ENCODE data around the gene C20orf202. TPM values are rescaled to one million over a fixed set of nuclear protein-coding genes. Genes with fewer than 3 reads are reported as not detected.

The C20orf202 gene
- total RNA-seq, result not detected in 2 replicates

DNA sequence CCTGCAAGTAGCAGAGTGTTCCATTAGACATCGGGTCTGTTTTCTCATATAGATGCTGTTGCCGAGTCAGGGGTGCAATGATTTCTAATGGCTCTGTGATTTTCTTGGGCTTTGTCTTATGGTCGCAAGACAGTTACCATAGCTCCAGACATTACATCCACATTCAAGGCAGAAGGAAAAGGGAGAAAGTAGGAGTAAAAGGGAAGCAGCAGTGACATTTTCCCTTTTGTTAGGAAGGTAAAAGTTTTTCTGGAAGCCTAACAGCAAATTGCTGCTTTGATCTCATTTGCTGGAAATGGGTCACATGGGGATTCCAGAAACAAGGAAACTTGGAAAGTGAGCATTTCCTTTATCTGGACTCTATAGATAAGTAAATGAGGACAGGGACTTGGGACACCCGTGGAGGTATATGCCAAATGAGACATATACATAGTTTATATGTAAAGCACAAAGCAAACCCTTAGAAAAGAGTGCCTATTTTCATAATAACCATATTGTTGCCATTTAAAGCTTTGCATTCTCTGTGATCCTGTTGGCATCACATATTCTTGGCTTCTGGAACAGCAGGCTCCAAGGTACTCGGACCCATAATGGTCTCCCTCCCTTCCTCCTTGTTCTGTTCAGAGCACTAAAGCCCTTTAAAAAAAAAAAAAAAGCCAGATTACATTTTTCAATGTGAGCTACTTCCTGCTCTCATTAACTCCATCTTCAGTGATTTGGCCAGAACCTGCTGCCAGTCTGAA lies at the start of gene C20orf202:
Gene C20orf202, plus strand, starts transcription at position 693 of the 743 bp plus-strand sequence. CDS start 132 bp downstream, outside the sequence.

DNA sequence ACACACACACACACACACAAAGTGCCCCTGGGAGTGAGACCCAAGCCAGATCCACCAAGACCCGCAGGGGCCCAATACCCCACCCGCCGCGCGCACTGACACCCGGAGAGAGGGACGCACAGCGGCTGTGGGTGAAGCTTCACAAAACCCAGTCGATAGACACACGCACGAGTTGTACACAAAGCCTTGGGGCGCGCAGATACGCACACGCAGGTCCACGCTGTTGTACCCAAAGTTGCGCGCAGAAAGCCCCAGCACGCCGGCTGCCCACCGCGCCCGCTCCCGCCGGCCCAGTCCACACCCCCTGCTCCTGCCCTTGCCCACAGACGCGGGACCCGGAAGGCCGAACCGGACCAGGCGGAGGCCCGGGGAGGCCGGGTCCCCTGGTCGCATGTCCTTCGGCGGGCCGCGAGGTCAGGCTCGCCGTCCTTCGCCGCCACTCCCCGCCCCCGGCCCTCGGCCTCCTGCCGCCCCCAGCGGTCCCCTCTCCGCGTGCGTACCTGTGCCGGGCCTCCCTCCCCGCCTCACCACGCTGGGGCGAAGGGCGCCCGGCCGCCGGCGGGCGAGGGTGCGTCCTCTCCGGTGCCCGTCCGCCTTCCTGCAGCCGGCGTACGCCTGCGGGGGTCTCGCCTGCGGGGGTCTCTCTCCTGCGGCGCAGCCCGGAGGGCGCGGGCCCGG lies 18.5 kb upstream of the C20orf202 start, which contains the start of gene TMEM74B:
Gene TMEM74B, minus strand, starts transcription at position 344 of the 678 bp plus-strand sequence. CDS start 1,180 bp downstream, outside the sequence.

DNA sequence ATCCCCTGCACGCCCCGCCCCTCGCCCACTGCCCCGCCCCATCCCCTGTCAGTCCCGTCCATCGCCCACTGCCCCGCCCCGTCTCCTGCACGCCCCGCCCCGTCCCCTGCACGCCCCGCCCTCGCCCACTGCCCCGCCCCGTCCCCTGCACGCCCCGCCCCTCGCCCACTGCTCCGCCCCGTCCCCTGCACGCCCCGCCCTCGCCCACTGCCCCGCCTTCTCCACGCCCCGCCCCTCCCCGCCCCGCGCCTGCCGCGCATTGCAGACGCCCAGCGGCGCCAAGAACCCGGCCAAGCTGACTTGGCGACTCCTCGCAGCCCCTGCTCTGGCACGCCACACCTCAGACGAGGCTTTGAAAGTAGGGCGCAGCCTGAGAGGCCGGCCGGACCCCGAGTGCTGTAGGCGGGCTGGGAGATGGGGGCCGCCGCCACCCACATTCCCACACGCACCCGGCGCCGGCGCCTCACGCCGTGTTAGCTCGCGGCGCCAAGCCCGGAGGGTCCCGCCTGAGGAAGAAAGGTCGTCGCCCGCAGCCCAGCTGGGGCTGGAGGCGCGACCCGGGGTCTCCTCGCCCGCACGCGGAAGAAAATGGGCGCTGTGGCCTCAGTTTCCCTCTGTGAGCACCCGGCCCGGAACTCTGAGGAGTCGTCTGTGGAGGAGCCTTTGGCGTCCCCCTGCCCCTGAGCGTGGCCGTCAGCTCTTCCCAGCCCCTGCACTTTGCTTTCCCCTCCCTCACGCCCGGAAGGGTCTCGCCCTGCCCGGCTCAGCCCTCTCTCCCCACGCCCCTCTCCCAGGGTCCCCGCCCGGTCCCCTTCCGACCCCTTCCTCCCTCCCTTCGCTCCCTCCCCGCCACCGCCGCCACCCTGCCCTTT lies 22.8 kb downstream of the C20orf202 start, which contains the start of gene RAD21L1:
Gene RAD21L1, plus strand, starts transcription at position 262 of the 872 bp plus-strand sequence. CDS start 2,410 bp downstream, outside the sequence.

Other genes with a start within 250 kb of the C20orf202 start
- gene RSPO4, start 201.1 kb upstream of the C20orf202 start, total RNA-seq, result not detected in 2 replicates
- gene PSMF1, start 84.9 kb upstream of the C20orf202 start, total RNA-seq, result 27.3 and 38.1 TPM in 2 replicates
- 0.32 TPM in 1 of 2 replicates, not detected in the other for gene TMEM74B, start 18.5 kb upstream of the C20orf202 start, total RNA-seq
- gene RAD21L1, start 22.6 kb downstream of the C20orf202 start, total RNA-seq, result 0.15 TPM in 1 of 2 replicates, not detected in the other
- gene SNPH, start 62.8 kb downstream of the C20orf202 start, total RNA-seq, result 4.9 and 6.8 TPM in 2 replicates
- 3.9 and 5.9 TPM in 2 replicates for gene SDCBP2, start 125.7 kb downstream of the C20orf202 start, total RNA-seq
- gene FKBP1A, start 189.6 kb downstream of the C20orf202 start, total RNA-seq, result 205 and 295 TPM in 2 replicates